Measurements from ENCODE around the gene RAF1. TPM values are rescaled to one million over a fixed set of nuclear protein-coding genes. Genes with fewer than 3 reads are reported as not detected.

Gene RAF1
- total and polyA plus RNA-seq, 2 donors (not counting 3 experiments of a cell fraction or from before 2014, with no cell fraction given), result 73.8 to 86.2 TPM

DNA sequence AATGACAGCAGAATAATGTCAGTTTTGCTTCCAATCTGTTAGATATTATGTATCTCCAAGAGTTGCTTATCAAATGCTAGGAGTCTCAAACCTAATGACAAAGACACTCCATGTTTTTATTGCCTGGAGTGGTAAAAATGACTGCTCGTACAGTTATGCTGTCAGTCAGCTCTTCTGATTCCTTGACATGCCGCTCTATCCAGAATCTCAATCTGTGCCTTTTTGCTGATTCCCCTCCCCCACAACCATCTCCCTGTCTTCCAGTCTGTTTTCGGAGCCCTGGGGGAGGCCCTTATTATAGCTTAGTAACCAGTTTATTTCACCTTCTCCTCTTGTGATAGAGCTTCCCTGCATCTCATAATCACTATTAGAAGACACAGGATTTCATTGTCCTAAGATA, 104.4 kb downstream of the RAF1 start:
- Histone ChIP-seq H3K36me3 (ENCODE audit: control insufficient read depth in 2 of 2, extremely low read depth in 1 of 2, insufficient read depth in 2 of 2, low read length in 2 of 2) (no peaks in the 10 kb centered on the region), H3K79me2 (ENCODE audit: control insufficient read depth, insufficient read depth, low read length) (peaks cover 70% of the 10 kb centered on the region), H3K9me3 (replicated peaks; ENCODE audit: control insufficient read depth, insufficient read depth, low read length) (no peaks in the 10 kb centered on the region), H3K27me3 (ENCODE audit: control insufficient read depth in 2 of 2, insufficient read depth in 2 of 2, low read length in 2 of 2) (no peaks in the 10 kb centered on the region), H3K4me2 (ENCODE audit: insufficient read depth, low read length) (no peak overlapping the region), H3K4me1 (ENCODE audit: control insufficient read depth, extremely low read depth, insufficient read depth, low read length) (peaks cover 25% of the 10 kb centered on the region), H4K20me1 (replicated peaks; ENCODE audit: control insufficient read depth, extremely low read depth, insufficient read depth, low read length) (peaks cover 4% of the 10 kb centered on the region), H3K9me1 (replicated peaks; ENCODE audit: control insufficient read depth, extremely low read depth, insufficient read depth, low read length) (peaks cover 3% of the 10 kb centered on the region), H3K4me3 (replicated peaks in 1 of 3; ENCODE audit: insufficient read depth in 1 of 3, low read depth in 1 of 3, low read length in 3 of 3) (no peak overlapping the region), H3K9ac (replicated peaks; ENCODE audit: extremely low read depth, insufficient read depth, low read length) (no peak overlapping the region), H2AFZ (ENCODE audit: low read depth, low read length) (no peak overlapping the region), H3K27ac (ENCODE audit: insufficient read depth, low read depth, low read length) (no peak overlapping the region)
- intact Hi-C loops (cut with micrococcal nuclease), result loop anchor here (5.0 kb wide), 2 partner anchors 283 to 422 kb away; partner anchors contain the start of gene RPL32
- TF ChIP-seq MAX (IDR thresholded peaks at IDR 0.05; ENCODE audit: insufficient read depth, insufficient read length) (no peak), MYC (IDR thresholded peaks at IDR 0.05; ENCODE audit: low read depth, low read length) (no peak), POLR2A (IDR thresholded peaks at IDR 0.05; ENCODE audit: low read depth, low read length) (no peak), EZH2 (IDR thresholded peaks at IDR 0.05; ENCODE audit: borderline replicate concordance, low read depth, low read length, severe bottlenecking) (no peak), GATA2 (IDR thresholded peaks at IDR 0.05; ENCODE audit: insufficient read depth, insufficient read length, low read depth, low read length) (no peak), JUN (IDR thresholded peaks at IDR 0.05; ENCODE audit: borderline replicate concordance, insufficient read depth, insufficient read length, low read depth) (no peak), POLR2AphosphoS5 (IDR thresholded peaks at IDR 0.05; ENCODE audit: insufficient read depth, low read depth, low read length) (no peak), FOS (IDR thresholded peaks at IDR 0.05; ENCODE audit: borderline replicate concordance, insufficient read depth, low read length) (no peak)
- TF ChIP-seq, protein P1, sequence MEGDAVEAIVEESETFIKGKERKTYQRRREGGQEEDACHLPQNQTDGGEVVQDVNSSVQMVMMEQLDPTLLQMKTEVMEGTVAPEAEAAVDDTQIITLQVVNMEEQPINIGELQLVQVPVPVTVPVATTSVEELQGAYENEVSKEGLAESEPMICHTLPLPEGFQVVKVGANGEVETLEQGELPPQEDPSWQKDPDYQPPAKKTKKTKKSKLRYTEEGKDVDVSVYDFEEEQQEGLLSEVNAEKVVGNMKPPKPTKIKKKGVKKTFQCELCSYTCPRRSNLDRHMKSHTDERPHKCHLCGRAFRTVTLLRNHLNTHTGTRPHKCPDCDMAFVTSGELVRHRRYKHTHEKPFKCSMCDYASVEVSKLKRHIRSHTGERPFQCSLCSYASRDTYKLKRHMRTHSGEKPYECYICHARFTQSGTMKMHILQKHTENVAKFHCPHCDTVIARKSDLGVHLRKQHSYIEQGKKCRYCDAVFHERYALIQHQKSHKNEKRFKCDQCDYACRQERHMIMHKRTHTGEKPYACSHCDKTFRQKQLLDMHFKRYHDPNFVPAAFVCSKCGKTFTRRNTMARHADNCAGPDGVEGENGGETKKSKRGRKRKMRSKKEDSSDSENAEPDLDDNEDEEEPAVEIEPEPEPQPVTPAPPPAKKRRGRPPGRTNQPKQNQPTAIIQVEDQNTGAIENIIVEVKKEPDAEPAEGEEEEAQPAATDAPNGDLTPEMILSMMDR (IDR thresholded peaks at IDR 0.05; ENCODE audit: extremely low read depth in 1 of 2, insufficient read depth in 1 of 2, low read depth in 1 of 2, low read length in 2 of 2), result no peak
- FAIRE-seq (no peak), DNase-seq (ENCODE audit: low read depth, low spot score) (no peak)
- dilution Hi-C loops (cut with MboI; ENCODE audit: extremely low pct_ligation_motif_present, low sequenced_read_pairs), result no loop called here
- CTCF ChIA-PET, result no interaction called here
- no TSS peak for BruUV-seq (replicated peaks)
- POLR2A ChIA-PET, result no interaction called here

All from endothelial cell of umbilical vein (primary cell).